HG02840 (cell line): ENCODE measurements around the gene CMBL.

Source experiments
- ATAC-seq: cut with Tn5 transposase; IDR thresholded peaks from one replicate; pipeline ENCODE4 v1.9.1; 2021; ENCODE audit warnings: mild to moderate bottlenecking, moderate library complexity, moderate number of reproducible peaks; ENCODE audit not compliant: unreplicated experiment, low FRiP score

The CMBL gene

GRCh38 chr5:10229306-10230048 lies 78.2 kb downstream of the CMBL start:
- ATAC-seq = no peak

- no peak for ATAC-seq
Observed at GRCh38 chr5:10228288-10228687, 79.4 kb downstream of the CMBL start.
